H9 (cell line): ENCODE measurements around the gene YBX3. TPM values are rescaled to one million over a fixed set of nuclear protein-coding genes. Genes with fewer than 3 reads are reported as not detected.

Source experiments
- DNase-seq: peaks from one replicate; pipeline ENCODE4 v3.0.0-alpha.2; 2017
- H2AFZ ChIP-seq: one replicate; pipeline ENCODE4 v1.6.1; 2013; ENCODE audit warnings: mild to moderate bottlenecking, low read length, control low read depth, moderate library complexity
- H2AK5ac ChIP-seq: 2 replicates; pipeline ENCODE4 v1.6.1; 2013; ENCODE audit warnings: low read length, control low read depth, mixed read lengths; ENCODE audit not compliant: insufficient read length
- H2BK120ac ChIP-seq: one replicate; pipeline ENCODE4 v1.6.1; 2013; ENCODE audit warnings: low read depth, mild to moderate bottlenecking, low read length, control low read depth, inconsistent platforms; ENCODE audit not compliant: poor library complexity, severe bottlenecking
- H2BK12ac ChIP-seq: 2 replicates; pipeline ENCODE4 v1.6.1; 2013; ENCODE audit warnings: low read length, control low read depth, mixed read lengths, low read depth; ENCODE audit not compliant: insufficient read length
- H2BK15ac ChIP-seq: 2 replicates; pipeline ENCODE4 v1.6.1; 2013; ENCODE audit warnings: low read depth, low read length, control low read depth
- H2BK20ac ChIP-seq: one replicate; pipeline ENCODE4 v1.6.1; 2013; ENCODE audit warnings: low read depth, mild to moderate bottlenecking, low read length, control low read depth, inconsistent platforms; ENCODE audit not compliant: poor library complexity, severe bottlenecking
- H2BK5ac ChIP-seq: 2 replicates; pipeline ENCODE4 v1.6.1; 2013; ENCODE audit warnings: low read length, control low read depth, mixed read lengths; ENCODE audit not compliant: insufficient read length
- H3K14ac ChIP-seq: 2 replicates; pipeline ENCODE4 v1.6.1; 2013; ENCODE audit warnings: low read length, control low read depth; ENCODE audit not compliant: insufficient read depth
- H3K18ac ChIP-seq: 2 replicates; pipeline ENCODE4 v1.6.1; 2013; ENCODE audit warnings: low read depth, mild to moderate bottlenecking, mixed read lengths, low read length, control low read depth; ENCODE audit not compliant: insufficient read length
- H3K23ac ChIP-seq: 2 replicates; pipeline ENCODE4 v1.6.1; 2013; ENCODE audit warnings: low read length, control low read depth, mixed read lengths, low read depth; ENCODE audit not compliant: insufficient read length
- H3K23me2 ChIP-seq: 2 replicates; pipeline ENCODE4 v1.6.1; 2013; ENCODE audit warnings: low read depth, mild to moderate bottlenecking, mixed read lengths, low read length, control low read depth; ENCODE audit not compliant: insufficient read length, poor library complexity, severe bottlenecking
- H3K27ac ChIP-seq: 2 replicates; pipeline ENCODE4 v1.5.1; 2013; ENCODE audit warnings: low read length, control low read depth, mixed read lengths, low read depth; ENCODE audit not compliant: insufficient read length
- H3K27me3 ChIP-seq: 2 replicates; pipeline ENCODE4 v1.6.1; 2013; ENCODE audit warnings: low read length, control low read depth, inconsistent platforms; ENCODE audit not compliant: insufficient read depth
- H3K4ac ChIP-seq: 2 replicates; pipeline ENCODE4 v1.6.1; 2013; ENCODE audit warnings: low read depth, mild to moderate bottlenecking, control low read depth, inconsistent platforms, low read length, moderate library complexity
- H3K4me1 ChIP-seq: 2 replicates; pipeline ENCODE4 v1.6.1; 2013; ENCODE audit warnings: low read length, control low read depth, inconsistent platforms; ENCODE audit not compliant: insufficient read depth
- H3K4me2 ChIP-seq: 2 replicates; pipeline ENCODE4 v1.6.1; 2013; ENCODE audit warnings: low read length, control low read depth, mixed read lengths; ENCODE audit not compliant: insufficient read length, insufficient read depth
- H3K56ac ChIP-seq: 2 replicates; pipeline ENCODE4 v1.6.1; 2013; ENCODE audit warnings: low read depth, mild to moderate bottlenecking, mixed read lengths, low read length, control low read depth; ENCODE audit not compliant: insufficient read length
- H3K79me1 ChIP-seq: 2 replicates; pipeline ENCODE4 v1.6.1; 2013; ENCODE audit warnings: low read depth, mild to moderate bottlenecking, moderate library complexity, low read length, control low read depth, inconsistent platforms; ENCODE audit not compliant: insufficient read depth, poor library complexity, severe bottlenecking
- H3K79me2 ChIP-seq: 2 replicates; pipeline ENCODE4 v1.6.1; 2013; ENCODE audit warnings: low read length, control low read depth, inconsistent platforms; ENCODE audit not compliant: insufficient read depth
- H3K9ac ChIP-seq: 2 replicates; pipeline ENCODE4 v1.6.1; 2013; ENCODE audit warnings: low read length, control low read depth, mixed read lengths; ENCODE audit not compliant: insufficient read length; ENCODE audit errors: extremely low read depth
- H3K9me3 ChIP-seq: one replicate; pipeline ENCODE4 v1.6.1; 2013; ENCODE audit warnings: low read depth, low read length, inconsistent platforms; ENCODE audit not compliant: control insufficient read depth
- H3T11ph ChIP-seq: one replicate; pipeline ENCODE4 v1.6.1; 2013; ENCODE audit warnings: mild to moderate bottlenecking, low read length, control low read depth, inconsistent platforms
- H4K20me1 ChIP-seq: one replicate; pipeline ENCODE4 v1.6.1; 2013; ENCODE audit not compliant: control insufficient read depth, insufficient read length, insufficient read depth
- H4K5ac ChIP-seq: 2 replicates; pipeline ENCODE4 v1.6.1; 2013; ENCODE audit warnings: low read depth, mild to moderate bottlenecking, mixed read lengths, low read length, control low read depth; ENCODE audit not compliant: insufficient read length
- H4K8ac ChIP-seq: replicated peaks from 2 replicates; pipeline ENCODE4 v1.6.1; 2013; ENCODE audit warnings: low read length, control low read depth, mixed read lengths, low read depth; ENCODE audit not compliant: insufficient read length
- H4K91ac ChIP-seq: 2 replicates; pipeline ENCODE4 v1.6.1; 2013; ENCODE audit warnings: low read depth, mild to moderate bottlenecking, moderate library complexity, mixed read lengths, low read length, control low read depth; ENCODE audit not compliant: insufficient read length
- H3K27ac Mint-ChIP-seq, 3 experiments: 2 replicates in 2 of 3; 3 replicates in 1 of 3; pipeline ENCODE4 v1.8.0; 2020 to 2021; ENCODE audit warnings: mixed read lengths in 3 of 3, mild to moderate bottlenecking in 1 of 3, moderate library complexity in 1 of 3
- H3K27me3 Mint-ChIP-seq: 2 replicates; pipeline ENCODE4 v1.8.0; 2021; ENCODE audit warnings: low read depth, mild to moderate bottlenecking, moderate library complexity, mixed read lengths
- H3K36me3 Mint-ChIP-seq, 3 experiments: 2 replicates in 2 of 3; 3 replicates in 1 of 3; pipeline ENCODE4 v1.8.0; 2020 to 2021; ENCODE audit warnings: low read depth in 3 of 3, mixed read lengths in 3 of 3; ENCODE audit not compliant: insufficient read depth in 1 of 3
- H3K4me1 Mint-ChIP-seq, 2 experiments: 2 replicates each; pipeline ENCODE4 v1.8.0; 2020; ENCODE audit warnings: mixed read lengths in 2 of 2
- H3K4me3 Mint-ChIP-seq, 2 experiments: 2 replicates in 1 of 2; 3 replicates in 1 of 2; pipeline ENCODE4 v1.8.0; 2020 to 2021; ENCODE audit warnings: mild to moderate bottlenecking in 2 of 2, mixed read lengths in 2 of 2, moderate library complexity in 1 of 2
- H3K9me3 Mint-ChIP-seq, 2 experiments: 2 replicates in 1 of 2; 3 replicates in 1 of 2; pipeline ENCODE4 v1.8.0; 2020; ENCODE audit warnings: mild to moderate bottlenecking in 2 of 2, mixed read lengths in 2 of 2, moderate library complexity in 1 of 2
- WGBS: extraction: QIAGEN DNeasy Blood & Tissue Kit; methylation state at CpG from one replicate; pipeline ENCODE4 v1.1.7; 2013; ENCODE audit warnings: missing lambda C conversion rate, low lambda C conversion rate, mixed read lengths; ENCODE audit not compliant: insufficient read length; ENCODE audit errors: extremely low coverage; 5-methylcytosine and 5-hydroxymethylcytosine counted together
- total RNA-seq: library from RNA; stranded (reverse); gene quantifications from 2 replicates; pipeline ENCODE4 v1.2.1, GENCODE V29; 2021
- TF ChIP-seq, protein P1 (sequence below): fragments of 200-600 bp; sonication (generic); conservative IDR thresholded peaks from 3 replicates; pipeline ENCODE4 v1.8.0; 2021; ENCODE audit warnings: antibody characterized with exemption, mild to moderate bottlenecking

Gene YBX3
- total RNA-seq, 1 experiment from 2014 or later, result 343 TPM

DNA sequence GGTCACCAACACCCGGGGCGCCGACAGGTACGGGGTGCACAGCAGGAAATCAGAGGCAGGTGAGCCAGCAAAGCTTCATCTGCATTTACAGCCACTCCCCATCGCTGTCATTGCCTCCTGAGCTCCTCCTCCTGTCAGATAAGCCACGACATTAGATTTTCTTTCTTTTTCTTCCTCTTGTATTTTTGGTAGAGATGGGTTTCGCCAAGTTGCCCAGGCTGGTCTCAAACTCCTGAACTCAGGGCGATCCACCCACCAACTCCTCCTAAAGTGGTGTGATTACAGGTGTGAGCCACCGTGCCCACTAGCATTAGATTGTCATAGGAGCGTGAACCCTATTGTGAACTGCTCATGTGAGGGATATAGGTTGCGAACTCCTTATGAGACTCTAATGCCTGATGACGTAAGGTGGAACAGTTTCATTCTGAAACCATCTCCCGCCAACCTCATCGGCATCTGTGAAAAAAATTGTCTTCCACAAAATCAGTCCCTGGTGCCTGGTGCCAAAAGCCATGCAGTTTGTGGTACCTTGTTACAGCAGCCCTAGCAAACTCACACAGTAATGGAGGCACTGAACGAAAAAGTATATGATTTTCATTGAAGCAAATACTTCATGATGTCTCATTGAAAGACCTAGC is 50.8 kb downstream of the YBX3 start:
- no peak for DNase-seq
- H4K20me1 ChIP-seq, result no peaks in the 10 kb centered on the region
- no peak overlapping the region for H3T11ph ChIP-seq
- no peak overlapping the region for H2BK5ac ChIP-seq
- no peaks in the 10 kb centered on the region for H3K79me1 ChIP-seq
- no peak overlapping the region for H4K8ac ChIP-seq
- H2BK20ac ChIP-seq, result no peak overlapping the region
- Mint-ChIP-seq H3K36me3 (no peaks in the 10 kb centered on the region), H3K4me1 (peaks cover 9 to 12% of the 10 kb centered on the region in 2 experiments), H3K9me3 (peaks cover 0 to 6% of the 10 kb centered on the region in 2 experiments; a peak in 2 of 5 replicates), H3K4me3 (peak overlapping the region; percentile 79 to 86; a peak in 2 of 5 replicates), H3K27me3 (peaks cover 10% of the 10 kb centered on the region), H3K27ac (no peak overlapping the region)
- no peaks in the 10 kb centered on the region for H3K23me2 ChIP-seq
- no CpG with 5 or more reads among the region's 15 CpGs for WGBS
- no peak overlapping the region for H4K5ac ChIP-seq
- H3K4me1 ChIP-seq, result no peaks in the 10 kb centered on the region
- H3K27me3 ChIP-seq, result no peaks in the 10 kb centered on the region
- H3K9me3 ChIP-seq, result no peaks in the 10 kb centered on the region
- H3K14ac ChIP-seq, result no peak overlapping the region
- H3K4me2 ChIP-seq, result no peak overlapping the region
- TF ChIP-seq, protein P1, sequence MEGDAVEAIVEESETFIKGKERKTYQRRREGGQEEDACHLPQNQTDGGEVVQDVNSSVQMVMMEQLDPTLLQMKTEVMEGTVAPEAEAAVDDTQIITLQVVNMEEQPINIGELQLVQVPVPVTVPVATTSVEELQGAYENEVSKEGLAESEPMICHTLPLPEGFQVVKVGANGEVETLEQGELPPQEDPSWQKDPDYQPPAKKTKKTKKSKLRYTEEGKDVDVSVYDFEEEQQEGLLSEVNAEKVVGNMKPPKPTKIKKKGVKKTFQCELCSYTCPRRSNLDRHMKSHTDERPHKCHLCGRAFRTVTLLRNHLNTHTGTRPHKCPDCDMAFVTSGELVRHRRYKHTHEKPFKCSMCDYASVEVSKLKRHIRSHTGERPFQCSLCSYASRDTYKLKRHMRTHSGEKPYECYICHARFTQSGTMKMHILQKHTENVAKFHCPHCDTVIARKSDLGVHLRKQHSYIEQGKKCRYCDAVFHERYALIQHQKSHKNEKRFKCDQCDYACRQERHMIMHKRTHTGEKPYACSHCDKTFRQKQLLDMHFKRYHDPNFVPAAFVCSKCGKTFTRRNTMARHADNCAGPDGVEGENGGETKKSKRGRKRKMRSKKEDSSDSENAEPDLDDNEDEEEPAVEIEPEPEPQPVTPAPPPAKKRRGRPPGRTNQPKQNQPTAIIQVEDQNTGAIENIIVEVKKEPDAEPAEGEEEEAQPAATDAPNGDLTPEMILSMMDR, result no peak
- no peaks in the 10 kb centered on the region for H3K79me2 ChIP-seq
- H4K91ac ChIP-seq, result no peak overlapping the region
- H2BK15ac ChIP-seq, result no peak overlapping the region
- H2AFZ ChIP-seq, result no peak overlapping the region
- H3K56ac ChIP-seq, result no peak overlapping the region
- H3K27ac ChIP-seq, result no peak overlapping the region
- no peak overlapping the region for H2AK5ac ChIP-seq
- no peak overlapping the region for H3K9ac ChIP-seq
- no peak overlapping the region for H3K23ac ChIP-seq
- H3K4ac ChIP-seq, result no peak overlapping the region
- no peak overlapping the region for H2BK120ac ChIP-seq
- no peak overlapping the region for H3K18ac ChIP-seq
- no peak overlapping the region for H2BK12ac ChIP-seq
